Camera-type eye (tissue), 1 donor: ENCODE data around the gene MYBPHL. TPM values are rescaled to one million over a fixed set of nuclear protein-coding genes. Genes with fewer than 3 reads are reported as not detected.

Experiments
- total RNA-seq: library from RNA; depleted of rRNA; stranded (reverse); fragments of >200 nt; gene quantifications from one replicate; pipeline ENCODE4 v1.2.3, GENCODE V29; 2014

The MYBPHL gene, protein sequence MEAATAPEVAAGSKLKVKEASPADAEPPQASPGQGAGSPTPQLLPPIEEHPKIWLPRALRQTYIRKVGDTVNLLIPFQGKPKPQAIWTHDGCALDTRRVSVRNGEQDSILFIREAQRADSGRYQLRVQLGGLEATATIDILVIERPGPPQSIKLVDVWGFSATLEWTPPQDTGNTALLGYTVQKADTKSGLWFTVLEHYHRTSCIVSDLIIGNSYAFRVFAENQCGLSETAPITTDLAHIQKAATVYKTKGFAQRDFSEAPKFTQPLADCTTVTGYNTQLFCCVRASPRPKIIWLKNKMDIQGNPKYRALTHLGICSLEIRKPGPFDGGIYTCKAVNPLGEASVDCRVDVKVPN
- 0.55 TPM for total RNA-seq

DNA sequence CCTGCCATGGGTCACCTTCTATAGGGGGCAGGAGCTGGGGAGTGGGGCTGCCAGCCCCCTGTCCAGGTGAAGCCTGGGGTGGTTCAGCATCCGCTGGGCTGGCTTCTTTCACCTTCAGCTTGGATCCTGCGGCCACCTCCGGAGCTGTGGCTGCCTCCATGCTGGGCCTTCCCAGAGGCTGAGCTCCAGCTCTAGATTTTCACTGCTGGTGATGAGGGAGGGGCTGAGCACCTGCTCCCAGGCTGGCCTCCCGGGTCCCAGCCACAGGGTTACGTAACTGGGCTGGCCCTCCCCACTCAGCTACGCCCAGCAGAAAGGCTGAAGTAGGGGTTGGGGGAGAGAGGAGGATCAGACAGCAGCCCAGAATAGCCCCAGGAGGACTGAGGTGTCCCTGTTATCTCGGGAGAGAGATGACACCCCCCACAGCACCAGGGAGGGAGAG is at the start of gene MYBPHL:
Gene MYBPHL, minus strand, starts transcription at position 180 of the 442 bp plus-strand sequence. Its CDS starts 20 bp downstream, at position 160.

DNA sequence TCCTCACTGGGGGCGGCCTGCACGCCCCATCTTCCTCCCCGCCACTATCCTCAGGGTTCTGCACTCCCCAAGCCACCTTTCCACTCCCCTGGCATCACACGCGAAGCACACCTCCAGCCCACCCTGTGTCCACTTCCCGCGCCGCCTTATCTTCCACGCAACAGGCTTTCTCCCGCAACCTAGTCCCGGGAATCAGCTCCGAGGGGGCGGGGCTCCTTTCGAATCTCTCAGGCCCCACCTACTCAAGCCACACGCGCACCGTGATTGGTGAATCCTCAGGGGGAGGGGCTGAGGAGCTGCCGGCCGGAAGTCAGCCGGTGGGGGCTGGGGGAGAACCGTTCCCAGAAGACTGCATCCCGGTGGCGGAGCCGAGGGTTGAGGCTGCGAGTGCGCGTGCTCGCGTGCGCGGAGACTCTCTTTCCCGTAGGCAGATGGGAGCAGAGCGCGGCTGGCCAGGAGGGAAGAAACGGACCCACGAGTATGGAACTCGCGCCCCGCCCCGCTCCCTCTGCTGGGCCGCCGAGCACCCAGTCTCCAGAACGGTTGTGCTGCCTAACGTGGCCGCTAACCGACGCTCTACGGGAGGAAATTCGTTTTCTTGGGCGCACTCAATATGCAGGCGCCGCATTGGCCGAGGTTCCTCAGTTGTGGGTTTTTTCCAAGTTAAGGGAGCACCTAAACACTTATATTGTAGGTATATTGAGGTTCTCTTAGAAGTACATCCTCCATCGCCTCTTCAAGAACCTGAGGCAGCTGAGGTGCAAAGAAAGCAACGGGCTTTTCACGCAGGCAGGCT is 23.7 kb downstream of the MYBPHL start, which contains the start of gene PSRC1:
Gene PSRC1, minus strand, starts transcription at position 194 of the 796 bp plus-strand sequence.

DNA sequence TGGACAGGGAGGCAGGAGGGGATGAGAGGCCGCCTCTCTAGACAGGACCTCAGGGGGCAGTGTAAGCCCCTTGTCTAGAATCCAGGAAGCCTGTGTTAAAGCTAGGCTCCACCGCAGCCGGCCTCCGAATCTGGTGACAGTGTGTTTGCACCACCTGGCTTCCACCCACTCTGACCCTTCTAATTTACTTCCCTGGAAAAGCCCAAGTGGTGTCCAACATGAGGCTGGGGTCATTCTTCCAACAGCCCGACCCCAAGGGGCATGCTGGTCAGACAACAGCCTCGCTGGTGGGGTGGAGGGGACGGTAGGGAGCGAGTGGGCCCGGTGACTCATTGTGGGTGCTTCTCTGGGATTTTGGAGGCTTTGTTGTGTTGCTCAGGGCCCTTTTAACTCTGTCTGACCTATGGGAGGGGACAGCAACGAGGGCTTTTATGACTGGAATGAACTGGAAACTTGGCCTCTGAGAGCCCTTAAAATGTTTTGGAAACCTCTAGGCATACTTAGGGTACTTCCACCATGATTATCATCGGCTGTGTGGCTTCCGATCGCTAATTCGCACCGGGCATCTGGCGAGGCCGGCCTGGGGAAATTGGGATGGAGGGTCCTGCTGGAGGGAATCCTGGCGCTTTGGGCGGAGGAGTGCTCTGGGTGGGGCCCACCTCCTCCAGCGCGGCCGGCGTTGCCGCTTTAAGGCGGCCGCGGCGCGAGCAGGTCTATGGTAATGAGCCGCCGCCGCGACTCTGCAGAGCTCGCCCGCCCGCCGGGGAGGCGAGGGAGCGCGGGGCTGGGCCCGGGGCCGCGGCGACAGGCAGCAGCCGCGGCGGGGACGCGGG is 57.8 kb downstream of the MYBPHL start, which contains the start of gene CELSR2:
Gene CELSR2, plus strand, starts transcription at position 743 of the 833 bp plus-strand sequence. CDS start 541 bp downstream, outside the sequence.

Other genes starting within 250 kb of the MYBPHL start
- 46.1 TPM for gene TAF13, start 231.0 kb downstream of the MYBPHL start, total RNA-seq
- 38.5 TPM for gene TMEM167B, start 216.2 kb downstream of the MYBPHL start, total RNA-seq
- 7.4 TPM for gene ELAPOR1, start 192.9 kb downstream of the MYBPHL start, total RNA-seq
- 142 TPM for gene SARS1, start 93.1 kb downstream of the MYBPHL start, total RNA-seq
- 35.2 TPM for gene CELSR2, start 57.5 kb downstream of the MYBPHL start, total RNA-seq
- gene PSRC1, start 23.9 kb downstream of the MYBPHL start, total RNA-seq, result 13.7 TPM
- 46.4 TPM for gene SORT1, start 90.9 kb upstream of the MYBPHL start, total RNA-seq
- 23.9 TPM for gene PSMA5, start 119.4 kb upstream of the MYBPHL start, total RNA-seq
- 5.3 TPM for gene SYPL2, start 159.5 kb upstream of the MYBPHL start, total RNA-seq
- 9.6 TPM for gene ATXN7L2, start 176.9 kb upstream of the MYBPHL start, total RNA-seq
- 5.6 TPM for gene CYB561D1, start 187.1 kb upstream of the MYBPHL start, total RNA-seq
- gene AMIGO1, start 202.7 kb upstream of the MYBPHL start, total RNA-seq, result 13.3 TPM
- gene GPR61, start 232.9 kb upstream of the MYBPHL start, total RNA-seq, result 4.8 TPM
- 12.8 TPM for gene GNAI3, start 241.6 kb upstream of the MYBPHL start, total RNA-seq